GM19239 (cell line): ENCODE data around the gene ZNF420.
A peak's percentile ranks its signal among the peaks of the same experiment; 100 is the strongest.
"Not testable (repeated sequence)": the region's sequence is repeated elsewhere in the genome, so short reads cannot be mapped to it uniquely, and the experiment has no call there.

ENCODE experiments used
- DNase-seq: peaks from one replicate; pipeline ENCODE4 v3.0.0; 2011; ENCODE audit warnings: low spot score; ENCODE audit not compliant: insufficient read length
- FAIRE-seq: peaks from 2 replicates; lab custom pipeline; 2011; peaks lifted over from hg19 to GRCh38; lab: Jason Lieb, UNC

Gene ZNF420

GRCh38 chr19:37077934-37078716, at the start of gene ZNF420:
ZNF420 (plus strand) TSS chr19:37078433; CDS start chr19:37089119, 10,686 bp downstream.
- FAIRE-seq (peak; percentile 97), DNase-seq (peak; percentile 75)

- FAIRE-seq (no peak), DNase-seq (no peak)
These were observed 33.1 kb upstream of the ZNF420 start for GRCh38 chr19:37045140-37045539.

- FAIRE-seq (no peak), DNase-seq (no peak)
These were observed 22.9 kb upstream of the ZNF420 start for GRCh38 chr19:37055330-37055729.

GRCh38 chr19:37056776-37057175, 21.5 kb upstream of the ZNF420 start:
- FAIRE-seq = no peak
- no peak for DNase-seq

GRCh38 chr19:37059142-37059541, 19.1 kb upstream of the ZNF420 start:
- FAIRE-seq (no peak), DNase-seq (no peak)

GRCh38 chr19:37064886-37065285, 13.3 kb upstream of the ZNF420 start:
- DNase-seq, FAIRE-seq: not testable (repeated sequence)

GRCh38 chr19:37074111-37074510, 4.1 kb upstream of the ZNF420 start:
- DNase-seq (no peak), FAIRE-seq (no peak)

- no peak for FAIRE-seq
- no peak for DNase-seq
These were observed 3.3 kb upstream of the ZNF420 start for GRCh38 chr19:37074819-37075362.

GRCh38 chr19:37076524-37076923, 1.7 kb upstream of the ZNF420 start:
- FAIRE-seq, DNase-seq: not testable (repeated sequence)

GRCh38 chr19:37077501-37077933, 716 bp upstream of the ZNF420 start:
- no peak for FAIRE-seq
- no peak for DNase-seq

- DNase-seq = no peak
- FAIRE-seq = no peak
These were observed 442 bp downstream of the ZNF420 start for GRCh38 chr19:37078717-37079032.

- FAIRE-seq = no peak
These were observed 1.0 kb downstream of the ZNF420 start for GRCh38 chr19:37079238-37079637.

GRCh38 chr19:37082307-37082706, 4.1 kb downstream of the ZNF420 start:
- no peak for FAIRE-seq
- no peak for DNase-seq

More at GRCh38 chr19:37079238-37079637, 1.0 kb downstream of the ZNF420 start:
- no peak for DNase-seq

GRCh38 chr19:37087110-37087509, 8.9 kb downstream of the ZNF420 start:
- DNase-seq = no peak

GRCh38 chr19:37095859-37096258, 17.6 kb downstream of the ZNF420 start:
- FAIRE-seq (no peak), DNase-seq (no peak)

More at GRCh38 chr19:37087110-37087509, 8.9 kb downstream of the ZNF420 start:
- no peak for FAIRE-seq

GRCh38 chr19:37098570-37098969, 20.3 kb downstream of the ZNF420 start:
- no peak for DNase-seq
- no peak for FAIRE-seq

GRCh38 chr19:37104135-37104534, 25.9 kb downstream of the ZNF420 start:
- not testable (repeated sequence) for FAIRE-seq, DNase-seq

GRCh38 chr19:37111753-37112152, 33.5 kb downstream of the ZNF420 start:
- DNase-seq, FAIRE-seq: not testable (repeated sequence)

- no peak for DNase-seq
- FAIRE-seq = no peak
These were observed 35.8 kb downstream of the ZNF420 start for GRCh38 chr19:37114001-37114400.

- not testable (repeated sequence) for FAIRE-seq, DNase-seq
These were observed 43.9 kb downstream of the ZNF420 start for GRCh38 chr19:37122093-37122492.

- no peak for DNase-seq
- FAIRE-seq = no peak
These were observed 50.0 kb downstream of the ZNF420 start for GRCh38 chr19:37127999-37128820.
